CD14-positive monocyte (primary cell): ENCODE measurements around the gene PNPLA3. TPM values are rescaled to one million over a fixed set of nuclear protein-coding genes. Genes with fewer than 3 reads are reported as not detected.

Source experiments
- DNase-seq, 3 donors: peaks; one replicate each; pipeline ENCODE4 v3.0.0-alpha.2; 2011 to 2022
- H2AFZ ChIP-seq: 2 replicates; pipeline ENCODE4 v1.6.0; 2012; ENCODE audit warnings: mild to moderate bottlenecking, low read depth, low read length, inconsistent platforms; ENCODE audit not compliant: insufficient read depth, poor library complexity, severe bottlenecking
- H3K27ac ChIP-seq, 2 donors: 1 replicate in 1 of 2; 2 replicates in 1 of 2; pipeline ENCODE4 v1.5.1; 2012 to 2013; ENCODE audit warnings: low read length in 2 of 2, control low read depth in 1 of 2, inconsistent platforms in 1 of 2, low read depth in 1 of 2, mild to moderate bottlenecking in 1 of 2
- H3K27me3 ChIP-seq, 2 donors: one replicate each; pipeline versions ENCODE4 v1.6.0 to v1.6.1; 2011 to 2013; ENCODE audit warnings: low read length in 2 of 2; ENCODE audit not compliant: control insufficient read depth in 2 of 2, insufficient read depth in 2 of 2
- H3K36me3 ChIP-seq, 2 donors: replicated peaks in 1 of 2; 1 replicate in 1 of 2; 2 replicates in 1 of 2; pipeline versions ENCODE4 v1.5.1 to v1.6.1; 2012 to 2013; ENCODE audit warnings: low read length in 2 of 2, control low read depth in 1 of 2, inconsistent platforms in 1 of 2, mild to moderate bottlenecking in 1 of 2; ENCODE audit not compliant: insufficient read depth in 2 of 2, control insufficient read depth in 1 of 2
- H3K4me1 ChIP-seq, 2 donors: 1 replicate in 1 of 2; 2 replicates in 1 of 2; pipeline versions ENCODE4 v1.5.1 to v1.6.1; 2012 to 2013; ENCODE audit warnings: low read length in 2 of 2, control low read depth in 1 of 2, inconsistent platforms in 1 of 2, mild to moderate bottlenecking in 1 of 2, moderate library complexity in 1 of 2; ENCODE audit not compliant: insufficient read depth in 2 of 2, control insufficient read depth in 1 of 2
- H3K4me2 ChIP-seq: replicated peaks from 2 replicates; pipeline ENCODE3; 2012; ENCODE audit warnings: low read length, moderate library complexity, mild to moderate bottlenecking; ENCODE audit not compliant: poor library complexity, severe bottlenecking; ENCODE audit errors: extremely low read depth
- H3K4me3 ChIP-seq, 3 experiments: fragments of 200-600 bp in 1 of 3; sonication (generic) in 1 of 3; replicated peaks in 1 of 3; 1 replicate in 2 of 3; 2 replicates in 1 of 3; pipeline ENCODE4 v1.5.1; 2011 to 2013; ENCODE audit warnings: low read length in 3 of 3, mild to moderate bottlenecking in 3 of 3, control low read depth in 2 of 3, low read depth in 2 of 3, inconsistent platforms in 1 of 3, moderate library complexity in 1 of 3
- H3K79me2 ChIP-seq: 2 replicates; pipeline ENCODE4 v1.6.0; 2012; ENCODE audit warnings: mild to moderate bottlenecking, control low read depth, inconsistent platforms, low read length, moderate library complexity; ENCODE audit not compliant: insufficient read depth
- H3K9ac ChIP-seq: 2 replicates; pipeline ENCODE4 v1.6.0; 2017; ENCODE audit warnings: low read length, mild to moderate bottlenecking; ENCODE audit not compliant: insufficient read depth, poor library complexity, severe bottlenecking
- H3K9me3 ChIP-seq, 2 donors: replicated peaks in 1 of 2; 1 replicate in 1 of 2; 2 replicates in 1 of 2; pipeline versions ENCODE4 v1.5.1 to v1.6.1; 2012 to 2013; ENCODE audit warnings: low read length in 2 of 2, control low read depth in 1 of 2; ENCODE audit not compliant: control insufficient read depth in 1 of 2, insufficient read depth in 1 of 2
- H4K20me1 ChIP-seq: 2 replicates; pipeline ENCODE4 v1.6.0; 2012; ENCODE audit warnings: mild to moderate bottlenecking, low read length, control low read depth, moderate library complexity; ENCODE audit not compliant: insufficient read depth
- H3K27ac Mint-ChIP-seq, 7 donors: one replicate each; pipeline ENCODE4 v1.8.0; 2020; ENCODE audit warnings: mild to moderate bottlenecking in 7 of 7, mixed read lengths in 7 of 7, moderate library complexity in 6 of 7, inconsistent platforms in 2 of 7
- H3K27me3 Mint-ChIP-seq, 3 donors: one replicate each; pipeline ENCODE4 v1.8.0; 2021 to 2022; ENCODE audit warnings: low read depth in 3 of 3, mild to moderate bottlenecking in 3 of 3, mixed read lengths in 3 of 3, moderate library complexity in 3 of 3, inconsistent platforms in 1 of 3
- H3K36me3 Mint-ChIP-seq, 2 donors: one replicate each; pipeline ENCODE4 v1.8.0; 2020; ENCODE audit warnings: mixed read lengths in 2 of 2, inconsistent platforms in 1 of 2, mild to moderate bottlenecking in 1 of 2
- H3K4me1 Mint-ChIP-seq: one replicate; pipeline ENCODE4 v1.8.0; 2020; ENCODE audit warnings: mild to moderate bottlenecking, mixed read lengths
- H3K4me3 Mint-ChIP-seq, 2 donors: one replicate each; pipeline ENCODE4 v1.8.0; 2020; ENCODE audit warnings: mild to moderate bottlenecking in 2 of 2, mixed read lengths in 2 of 2, moderate library complexity in 1 of 2
- H3K9me3 Mint-ChIP-seq, 7 donors: one replicate each; pipeline ENCODE4 v1.8.0; 2020 to 2022; ENCODE audit warnings: mixed read lengths in 7 of 7, mild to moderate bottlenecking in 6 of 7, moderate library complexity in 6 of 7, inconsistent platforms in 2 of 7
- CTCF ChIP-seq: fragments of 200-600 bp; IDR thresholded peaks from one replicate; pipeline ENCODE4 v1.8.0; 2022; ENCODE audit warnings: antibody characterized with exemption, mild to moderate bottlenecking
- WGBS: methylation state at CpG from one replicate; pipeline ENCODE4 v1.1.5; 2013; ENCODE audit warnings: missing lambda C conversion rate; ENCODE audit not compliant: insufficient coverage; 5-methylcytosine and 5-hydroxymethylcytosine counted together
- intact Hi-C, 2 donors: fragments of 100-400 bp; cut with micrococcal nuclease; formaldehyde crosslinking; loops; one replicate each; pipeline versions ENCODE4 v1.15.0 to v1.15.1; 2023
- polyA plus RNA-seq, 3 donors: library from polyadenylated mRNA; depleted of rRNA in 1 of 3; unstranded in 2 of 3; stranded (reverse) in 1 of 3; fragments of 300-500 nt in 2 of 3; fragments of >200 nt in 1 of 3; fragmentation: Illumina TruSeq in 2 of 3; gene quantifications; 1 replicate in 2 of 3; 2 replicates in 1 of 3; pipeline ENCODE4 v1.2.3, GENCODE V29; 2012 to 2021

Gene PNPLA3
- polyA plus RNA-seq, 3 donors, result not detected

GRCh38 chr22:43911351-43911750, 12.3 kb upstream of the PNPLA3 start:
- Mint-ChIP-seq H3K27me3 (peaks cover 11 to 25% (median 24%) of the 10 kb centered on the region in 3 donors), H3K4me1 (no peaks in the 10 kb centered on the region), H3K36me3 (no peaks in the 10 kb centered on the region), H3K27ac (no peak overlapping the region), H3K9me3 (peaks cover 3 to 7% (median 5%) of the 10 kb centered on the region in 7 donors), H3K4me3 (peak overlapping the region in 1 of 2 donors; percentile 36)
- Histone ChIP-seq H3K9ac (no peak overlapping the region), H3K4me3 (no peak overlapping the region), H4K20me1 (no peaks in the 10 kb centered on the region), H3K27ac (no peak overlapping the region), H3K4me1 (no peaks in the 10 kb centered on the region), H2AFZ (no peak overlapping the region), H3K27me3 (no peaks in the 10 kb centered on the region), H3K79me2 (no peaks in the 10 kb centered on the region), H3K36me3 (no peaks in the 10 kb centered on the region), H3K4me2 (no peak overlapping the region), H3K9me3 (peaks cover 0 to 10% of the 10 kb centered on the region in 2 donors)
- DNase-seq, result no peak
- intact Hi-C loops, result no loop called here
- 32% methylated on average over 4 of the region's 4 CpGs for WGBS
- no peak for TF ChIP-seq CTCF

GRCh38 chr22:43917521-43917920, 6.1 kb upstream of the PNPLA3 start:
- peaks cover 23 to 32% (median 24%) of the 10 kb centered on the region in 3 donors for H3K27me3 Mint-ChIP-seq

More at GRCh38 chr22:43917521-43917920, 6.1 kb upstream of the PNPLA3 start:
- H3K36me3 ChIP-seq, result no peaks in the 10 kb centered on the region
- no peaks in the 10 kb centered on the region for H4K20me1 ChIP-seq
- peaks cover 3 to 7% (median 5%) of the 10 kb centered on the region in 7 donors for H3K9me3 Mint-ChIP-seq
- H3K4me3 Mint-ChIP-seq, result no peak overlapping the region
- no peaks in the 10 kb centered on the region for H3K79me2 ChIP-seq
- no peaks in the 10 kb centered on the region for H3K4me1 ChIP-seq
- H3K9me3 ChIP-seq, result peaks cover 0 to 8% of the 10 kb centered on the region in 2 donors
- no peak for TF ChIP-seq CTCF
- no peak for DNase-seq
- peaks cover 2% of the 10 kb centered on the region for H3K4me1 Mint-ChIP-seq
- intact Hi-C loops, result no loop called here
- no peak overlapping the region for H2AFZ ChIP-seq
- H3K36me3 Mint-ChIP-seq, result no peaks in the 10 kb centered on the region
- WGBS, result 29% methylated on average over 2 of the region's 6 CpGs
- H3K9ac ChIP-seq, result no peak overlapping the region
- no peak overlapping the region for H3K4me3 ChIP-seq
- H3K27ac Mint-ChIP-seq, result no peak overlapping the region
- no peak overlapping the region for H3K4me2 ChIP-seq
- H3K27me3 ChIP-seq, result peaks cover 1 to 4% of the 10 kb centered on the region in 2 donors
- H3K27ac ChIP-seq, result no peak overlapping the region
